NCI-H526 (cell line): ENCODE measurements around the gene ST7L.
A peak's percentile ranks its signal among the peaks of the same experiment; 100 is the strongest.

Source experiments
- DNase-seq, 2 experiments: peaks; one replicate each; lab custom pipeline; 2025; lab: John Stamatoyannopoulos, UW

The ST7L gene

GRCh38 chr1:112515311-112516009 lies 103.5 kb downstream of the ST7L start:
- no peak for DNase-seq

- no peak for DNase-seq
These were observed 104.0 kb downstream of the ST7L start for GRCh38 chr1:112514901-112515300.

- no peak for DNase-seq
These were observed 105.7 kb downstream of the ST7L start for GRCh38 chr1:112513112-112513870.

- no peak for DNase-seq
These were observed 107.0 kb downstream of the ST7L start for GRCh38 chr1:112511897-112512296.

- DNase-seq = no peak
These were observed 108.6 kb downstream of the ST7L start for GRCh38 chr1:112510340-112510739.

- no peak for DNase-seq
These were observed 109.2 kb downstream of the ST7L start for GRCh38 chr1:112509660-112510178.

- DNase-seq = peak in 1 of 2 experiments; percentile 50
These were observed 109.8 kb downstream of the ST7L start for GRCh38 chr1:112509005-112509659.

- peak in 1 of 2 experiments; percentile 71 for DNase-seq
These were observed 110.5 kb downstream of the ST7L start, which contains the start of gene WNT2B for GRCh38 chr1:112508278-112509004. WNT2B (plus strand) TSS chr1:112508965; CDS start chr1:112509263, 298 bp downstream.

GRCh38 chr1:112507921-112508277 lies 111.0 kb downstream of the ST7L start:
- DNase-seq = peak; percentile 9 to 35

- no peak for DNase-seq
These were observed 111.6 kb downstream of the ST7L start for GRCh38 chr1:112507336-112507735.

- no peak for DNase-seq
These were observed 112.2 kb downstream of the ST7L start for GRCh38 chr1:112506731-112507130.

GRCh38 chr1:112506306-112506705 lies 112.6 kb downstream of the ST7L start:
- no peak for DNase-seq

GRCh38 chr1:112505878-112506277 lies 113.1 kb downstream of the ST7L start:
- DNase-seq = no peak

GRCh38 chr1:112505400-112505785 lies 113.5 kb downstream of the ST7L start:
- DNase-seq = no peak

GRCh38 chr1:112504661-112505399 lies 114.1 kb downstream of the ST7L start:
- DNase-seq = no peak

- DNase-seq = no peak
These were observed 114.8 kb downstream of the ST7L start for GRCh38 chr1:112504001-112504660.

GRCh38 chr1:112502826-112503225 lies 116.1 kb downstream of the ST7L start:
- DNase-seq = no peak

GRCh38 chr1:112501810-112502641 lies 116.9 kb downstream of the ST7L start:
- DNase-seq = peak; percentile 17 to 77

- no peak for DNase-seq
These were observed 122.7 kb downstream of the ST7L start for GRCh38 chr1:112496290-112496689.

- DNase-seq = no peak
These were observed 125.6 kb downstream of the ST7L start for GRCh38 chr1:112493351-112493750.
